Hematopoietic multipotent progenitor cell treated with erythropoietin and hydrocortisone succinate and interleukin-3 and kit ligand, for 8 days (in vitro differentiated cells): ENCODE measurements around the gene STAT5B.
"Not testable (repeated sequence)": the region's sequence is repeated elsewhere in the genome, so short reads cannot be mapped to it uniquely, and the experiment has no call there.

Source experiments
- DNase-seq: peaks from one replicate; pipeline ENCODE4 v3.0.0-alpha.2; 2015

Gene STAT5B

DNA sequence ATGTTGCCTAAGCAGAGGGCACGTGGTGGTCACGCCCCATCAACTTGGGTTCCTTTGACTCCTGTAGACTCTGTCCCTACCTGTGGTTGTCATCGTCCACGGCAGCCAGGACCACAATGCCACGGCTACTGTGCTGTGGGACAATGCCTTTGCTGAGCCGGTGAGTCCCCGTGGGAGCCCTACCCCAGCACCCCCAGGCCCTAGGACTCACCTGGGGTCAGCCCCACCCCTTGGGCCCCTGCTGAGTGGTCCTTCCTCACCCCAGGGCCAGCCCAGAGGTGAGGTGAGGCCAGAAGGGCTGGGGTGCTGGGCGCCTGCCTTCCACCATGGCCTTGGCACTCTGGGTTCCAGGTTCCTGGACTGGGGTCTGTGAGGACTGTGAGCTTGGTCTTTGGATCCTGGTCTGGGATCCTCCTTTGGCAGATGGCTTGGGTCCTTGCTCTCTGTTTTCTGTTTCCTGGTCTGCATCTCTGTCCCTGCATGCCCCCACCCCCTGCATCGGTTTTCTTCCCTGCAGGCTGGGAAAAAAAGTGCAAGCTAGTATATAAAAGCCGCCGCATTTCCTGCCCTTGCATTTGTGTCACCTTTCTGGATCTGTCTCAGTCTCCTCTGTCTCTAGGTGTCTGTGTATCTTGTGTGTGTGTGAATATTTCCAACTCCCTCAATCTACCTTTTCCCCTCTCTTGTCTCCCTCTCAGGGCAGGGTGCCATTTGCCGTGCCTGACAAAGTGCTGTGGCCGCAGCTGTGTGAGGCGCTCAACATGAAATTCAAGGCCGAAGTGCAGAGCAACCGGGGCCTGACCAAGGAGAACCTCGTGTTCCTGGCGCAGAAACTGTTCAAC lies 29.6 kb upstream of the STAT5B start:
- no peak for DNase-seq

DNA sequence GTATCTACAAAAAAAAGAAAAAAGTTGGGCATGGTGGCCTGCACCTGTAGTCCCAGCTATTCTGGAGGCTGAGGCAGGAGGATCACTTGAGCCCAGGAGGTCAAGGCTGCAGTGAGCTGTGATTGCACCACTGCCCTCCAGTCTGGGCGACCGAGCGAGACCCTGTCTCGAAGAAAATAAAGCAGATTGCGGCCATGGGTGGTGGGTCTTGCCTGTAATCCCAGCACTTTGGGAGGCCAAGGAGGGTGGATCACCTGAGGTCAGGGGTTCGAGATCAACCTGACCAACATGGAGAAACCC lies 28.8 kb upstream of the STAT5B start:
- not testable (repeated sequence) for DNase-seq

DNA sequence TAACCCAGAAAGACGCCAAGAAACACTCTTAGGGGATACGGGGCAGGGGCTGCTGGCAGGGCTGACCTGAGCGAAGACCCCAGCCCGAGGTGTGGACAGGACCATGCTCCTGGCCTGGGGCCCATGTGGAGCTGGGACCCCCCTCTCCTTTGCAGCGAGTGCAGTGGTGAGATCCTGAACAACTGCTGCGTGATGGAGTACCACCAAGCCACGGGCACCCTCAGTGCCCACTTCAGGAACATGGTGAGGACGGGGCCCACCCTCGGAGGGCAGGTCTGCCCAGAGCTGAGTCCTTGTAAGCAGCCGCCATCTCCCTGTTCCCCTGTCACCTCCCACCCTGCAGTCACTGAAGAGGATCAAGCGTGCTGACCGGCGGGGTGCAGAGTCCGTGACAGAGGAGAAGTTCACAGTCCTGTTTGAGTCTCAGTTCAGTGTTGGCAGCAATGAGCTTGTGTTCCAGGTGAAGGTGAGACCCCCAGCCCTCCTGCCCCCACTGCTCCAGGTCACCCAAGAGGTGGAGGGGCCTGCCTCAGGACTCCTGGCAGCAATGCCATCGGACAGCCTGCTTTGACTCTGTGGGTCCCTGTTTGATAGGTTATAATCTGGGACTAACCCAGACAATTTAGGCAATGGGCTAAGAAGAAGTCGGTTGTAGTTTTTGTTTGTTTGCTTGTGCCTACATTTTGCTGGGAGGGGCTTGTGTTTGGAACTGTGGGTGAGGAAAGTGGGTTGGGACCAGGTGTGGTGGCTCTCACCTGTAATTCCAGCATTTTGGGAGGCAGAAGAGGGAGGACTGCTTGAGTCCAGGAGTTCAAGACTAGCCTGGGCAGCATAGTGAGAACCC lies 28.2 kb upstream of the STAT5B start:
- no peak for DNase-seq

DNA sequence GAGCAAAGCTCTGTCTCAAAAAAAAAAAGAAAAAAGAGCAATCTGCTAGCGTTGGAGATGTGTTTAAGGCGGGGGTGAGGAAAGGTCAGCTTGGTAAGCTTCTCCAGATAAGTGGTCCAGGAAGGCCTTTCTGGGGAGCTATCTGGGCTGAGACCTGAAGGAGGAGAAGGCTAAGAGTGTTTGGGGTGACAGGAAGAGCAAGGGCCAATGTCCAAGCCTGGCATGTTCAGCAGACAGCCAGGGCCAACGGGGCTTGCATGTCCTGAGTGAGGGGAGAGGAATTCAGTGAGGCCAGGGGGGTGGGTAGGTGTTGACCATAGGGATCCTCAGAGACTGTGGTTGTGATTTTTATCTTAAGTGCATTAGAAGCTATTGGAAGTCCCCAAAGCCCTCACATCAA lies 27.5 kb upstream of the STAT5B start:
- DNase-seq = no peak

DNA sequence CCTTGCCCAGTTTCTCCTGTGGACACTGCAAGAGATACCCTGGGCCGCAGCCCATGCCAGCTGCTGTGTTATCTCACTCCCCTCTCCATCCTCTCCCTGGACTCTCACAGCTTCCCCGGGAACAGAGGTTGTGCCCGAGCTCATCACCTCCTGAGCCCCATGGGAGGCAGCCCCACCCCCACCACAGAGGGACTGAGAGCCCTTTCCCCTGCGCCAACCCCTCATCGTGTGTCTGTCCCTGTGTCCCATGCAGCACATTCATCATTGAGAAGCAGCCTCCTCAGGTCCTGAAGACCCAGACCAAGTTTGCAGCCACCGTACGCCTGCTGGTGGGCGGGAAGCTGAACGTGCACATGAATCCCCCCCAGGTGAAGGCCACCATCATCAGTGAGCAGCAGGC lies 24.8 kb upstream of the STAT5B start:
- no peak for DNase-seq

DNA sequence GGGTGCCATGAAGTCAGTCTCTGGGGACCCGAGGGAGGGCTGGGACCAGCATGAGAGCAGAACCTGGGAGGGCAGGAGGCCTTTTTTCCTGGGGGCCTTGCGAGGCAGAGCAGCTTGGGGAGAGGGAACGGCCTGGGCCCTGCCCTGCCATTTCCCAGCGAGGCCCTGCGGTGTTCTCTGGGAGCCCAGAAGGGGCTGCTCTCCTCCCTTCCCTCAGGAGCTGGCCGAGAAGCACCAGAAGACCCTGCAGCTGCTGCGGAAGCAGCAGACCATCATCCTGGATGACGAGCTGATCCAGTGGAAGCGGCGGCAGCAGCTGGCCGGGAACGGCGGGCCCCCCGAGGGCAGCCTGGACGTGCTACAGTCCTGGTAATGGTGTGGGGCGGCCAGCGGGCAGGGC lies 23.7 kb upstream of the STAT5B start:
- DNase-seq = not testable (repeated sequence)

DNA sequence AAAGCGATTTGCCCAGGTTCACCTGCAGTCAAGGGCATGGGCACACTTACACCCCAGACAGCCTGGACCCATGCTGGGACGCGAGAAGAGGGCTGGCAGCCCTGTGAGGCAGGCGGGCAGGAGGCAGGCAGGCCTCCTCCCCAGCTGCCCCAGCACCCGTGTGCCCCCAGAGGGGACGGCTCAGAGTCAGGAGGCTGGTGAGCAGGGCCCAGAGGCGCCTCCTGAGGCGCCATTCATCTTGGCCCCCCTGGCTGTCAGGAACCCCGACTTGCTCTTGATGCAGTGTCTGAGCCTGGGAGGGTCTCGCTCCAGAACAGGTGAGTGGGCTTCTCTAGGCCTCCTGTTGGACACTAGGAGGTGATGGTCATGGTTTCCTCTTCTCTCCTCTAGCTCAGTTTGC lies 23.2 kb upstream of the STAT5B start:
- DNase-seq = not testable (repeated sequence)

DNA sequence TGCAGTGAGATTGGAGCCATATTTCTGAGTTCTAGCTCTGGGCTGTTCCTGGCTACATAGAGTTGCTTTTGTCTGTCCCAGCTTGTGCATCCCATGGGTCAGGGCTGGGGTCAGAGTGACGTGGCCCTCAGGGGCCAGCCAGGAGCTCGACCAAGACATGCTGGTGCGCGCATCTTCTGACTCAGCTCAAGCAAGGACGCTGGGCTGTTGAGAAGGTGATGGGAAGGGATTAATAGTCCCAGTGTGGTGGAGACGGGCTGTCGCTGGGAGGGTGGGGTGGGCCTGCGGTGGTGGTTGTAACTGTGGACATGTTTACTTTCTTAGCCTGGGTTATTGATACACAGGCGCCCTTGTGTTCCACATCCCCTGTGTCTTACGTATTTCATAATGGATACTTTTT lies 21.6 kb upstream of the STAT5B start:
- not testable (repeated sequence) for DNase-seq

DNA sequence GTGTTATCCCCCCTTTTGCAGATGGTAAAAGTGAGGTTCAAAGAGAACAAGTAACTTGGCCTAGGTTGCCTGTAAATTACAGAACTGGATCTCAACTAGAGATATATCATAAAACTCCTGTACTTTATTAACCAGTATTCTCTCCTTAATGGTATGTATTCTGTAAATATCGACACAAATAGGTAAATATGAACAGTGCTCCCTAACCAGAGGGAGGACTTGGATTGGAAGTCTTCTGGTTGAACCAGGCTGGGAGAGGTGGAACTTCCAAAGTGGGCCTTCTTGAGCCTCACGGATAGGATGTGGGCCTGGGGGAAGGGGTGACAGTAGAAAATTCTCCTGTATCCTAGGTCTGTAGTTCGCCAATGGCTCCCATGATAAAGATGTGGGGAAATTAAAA lies 19.8 kb upstream of the STAT5B start:
- DNase-seq = no peak

DNA sequence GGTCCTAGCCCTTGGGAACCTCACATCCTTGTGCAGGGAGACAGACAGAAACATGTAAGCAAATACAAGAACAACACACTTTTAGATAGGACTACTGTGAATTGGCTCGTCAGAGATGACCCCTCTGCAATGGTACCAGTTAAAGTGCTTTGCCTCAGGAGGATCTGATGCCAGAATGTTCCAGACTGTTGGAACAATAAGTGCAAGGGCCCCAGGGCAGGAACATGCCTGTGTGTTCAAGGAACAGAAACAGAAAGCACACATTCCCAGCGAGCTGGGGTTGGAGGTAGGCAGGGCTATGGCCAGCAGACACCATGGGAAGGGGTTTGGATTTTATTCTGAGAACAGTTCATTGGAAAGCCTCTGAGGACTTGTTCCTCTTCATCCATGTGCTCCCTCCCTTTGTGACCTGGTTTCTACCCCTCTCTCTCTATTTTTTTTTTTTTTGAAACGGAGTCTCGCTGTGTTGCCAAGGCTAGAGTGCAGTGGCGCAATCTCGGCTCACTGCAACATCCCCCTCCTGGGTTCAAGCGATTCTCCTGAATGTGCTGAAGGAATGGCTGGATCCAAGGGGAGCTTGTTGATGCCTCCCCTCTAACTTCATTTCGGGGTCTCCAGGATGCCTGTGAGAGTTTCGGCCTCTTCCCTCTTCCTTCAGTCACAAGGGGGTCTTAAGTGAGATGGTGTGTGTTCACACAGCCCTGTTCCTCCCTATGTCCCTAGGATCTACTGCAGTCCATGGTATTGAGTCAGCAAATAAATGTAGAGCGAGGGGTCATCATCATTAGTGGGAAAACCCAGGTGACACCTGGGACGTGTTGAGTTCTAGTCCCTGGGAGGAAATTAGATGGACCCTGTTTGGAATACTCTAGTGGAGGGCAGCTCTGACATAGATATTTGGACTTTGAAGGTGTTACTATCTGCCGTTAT lies 18.5 kb upstream of the STAT5B start:
- DNase-seq = no peak

DNA sequence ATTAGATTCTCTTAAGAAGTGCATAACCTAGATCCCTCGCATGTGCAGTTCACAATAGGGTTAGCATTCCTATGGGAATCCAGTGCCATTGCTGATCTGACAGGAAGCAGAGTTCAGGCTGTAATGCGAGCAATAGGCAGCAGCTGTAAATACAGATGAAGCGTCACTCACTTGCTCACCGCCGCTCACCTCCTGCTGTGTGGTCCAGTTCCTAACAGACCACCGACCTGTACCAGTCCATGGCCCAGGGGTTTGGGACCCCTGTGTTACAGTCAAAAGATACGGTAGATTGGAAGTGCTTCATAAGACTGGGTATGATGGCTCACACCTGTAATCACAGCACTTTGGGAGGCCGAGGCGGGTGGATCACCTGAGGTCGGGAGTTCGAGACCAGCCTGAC lies 14.9 kb upstream of the STAT5B start:
- no peak for DNase-seq

DNA sequence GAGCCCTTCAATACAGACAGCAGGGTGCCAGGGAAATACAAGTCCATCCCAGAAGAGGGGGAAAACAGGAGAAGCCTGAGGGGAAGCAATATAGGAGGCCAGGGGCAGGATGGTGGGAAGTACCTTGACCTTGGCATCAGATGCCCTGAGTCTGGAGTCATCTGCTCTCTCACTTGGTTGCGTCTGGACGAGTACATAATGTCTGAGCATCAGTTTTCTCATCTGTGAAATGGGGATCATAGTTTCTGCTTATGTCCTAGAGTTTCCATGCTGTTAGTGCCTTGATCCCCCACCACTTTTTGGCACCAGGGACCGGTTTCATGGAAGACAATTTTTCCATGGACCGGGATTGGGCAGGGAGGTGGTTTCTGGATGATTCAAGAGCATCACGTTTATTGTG lies 14.4 kb upstream of the STAT5B start:
- no peak for DNase-seq

DNA sequence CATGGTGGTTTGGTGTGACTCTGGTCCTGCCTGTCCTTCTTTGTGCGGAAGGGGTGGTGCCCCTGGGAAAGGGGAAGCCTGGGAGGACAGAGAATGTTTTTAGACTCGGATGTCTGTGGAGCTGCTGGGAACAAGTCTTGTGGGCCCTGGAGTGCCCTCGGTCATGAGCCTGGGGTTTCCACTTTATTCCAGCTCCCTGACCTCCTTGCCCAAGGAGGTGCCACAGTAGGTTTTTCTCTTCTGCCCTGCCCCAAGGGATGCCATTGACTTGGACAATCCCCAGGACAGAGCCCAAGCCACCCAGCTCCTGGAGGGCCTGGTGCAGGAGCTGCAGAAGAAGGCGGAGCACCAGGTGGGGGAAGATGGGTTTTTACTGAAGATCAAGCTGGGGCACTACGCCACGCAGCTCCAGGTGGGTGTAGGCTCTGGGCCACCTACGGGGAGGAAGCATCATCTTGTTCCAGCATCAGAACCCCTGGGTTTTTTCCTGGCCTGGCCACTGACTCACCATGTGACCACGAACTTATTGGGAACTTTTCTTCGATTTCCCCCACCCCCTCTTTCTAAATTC lies 13.5 kb upstream of the STAT5B start:
- DNase-seq = peak; percentile 38

DNA sequence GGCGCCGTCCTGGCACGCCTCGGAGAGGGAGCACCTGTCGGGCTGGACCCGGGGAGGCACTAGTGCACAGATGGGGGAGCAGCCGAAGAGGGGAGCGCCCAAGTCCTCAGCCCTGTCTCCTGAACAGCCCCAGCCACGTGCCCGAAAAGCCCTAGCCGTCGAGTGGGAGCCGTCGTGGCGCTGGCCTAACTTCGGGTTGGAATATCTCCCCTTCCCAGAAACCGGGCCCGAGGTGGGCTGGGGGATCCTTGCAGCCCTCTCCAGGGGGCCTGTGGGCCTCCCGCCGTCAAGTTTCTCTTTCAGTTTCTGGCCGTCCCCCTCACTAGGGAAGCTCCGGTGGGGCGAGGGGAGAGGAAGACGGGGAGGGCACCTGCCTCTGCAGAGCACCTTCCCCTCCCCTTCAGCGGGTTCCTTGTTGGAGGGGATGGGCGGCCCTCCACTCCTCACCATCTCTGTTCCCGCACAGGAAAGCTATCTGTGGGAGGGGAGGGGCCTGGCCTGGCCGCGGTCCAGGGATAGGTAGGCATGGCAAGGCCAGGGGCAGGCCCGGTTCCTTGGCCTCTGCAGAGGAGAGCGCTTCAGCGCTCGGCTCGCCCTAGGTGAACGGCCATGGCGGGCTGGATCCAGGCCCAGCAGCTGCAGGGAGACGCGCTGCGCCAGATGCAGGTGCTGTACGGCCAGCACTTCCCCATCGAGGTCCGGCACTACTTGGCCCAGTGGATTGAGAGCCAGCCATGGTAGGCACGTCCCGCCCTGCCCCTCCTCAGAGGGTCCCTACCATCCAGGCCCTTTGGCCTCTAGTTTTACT lies 12.8 kb upstream of the STAT5B start:
- peak; percentile 84 for DNase-seq

DNA sequence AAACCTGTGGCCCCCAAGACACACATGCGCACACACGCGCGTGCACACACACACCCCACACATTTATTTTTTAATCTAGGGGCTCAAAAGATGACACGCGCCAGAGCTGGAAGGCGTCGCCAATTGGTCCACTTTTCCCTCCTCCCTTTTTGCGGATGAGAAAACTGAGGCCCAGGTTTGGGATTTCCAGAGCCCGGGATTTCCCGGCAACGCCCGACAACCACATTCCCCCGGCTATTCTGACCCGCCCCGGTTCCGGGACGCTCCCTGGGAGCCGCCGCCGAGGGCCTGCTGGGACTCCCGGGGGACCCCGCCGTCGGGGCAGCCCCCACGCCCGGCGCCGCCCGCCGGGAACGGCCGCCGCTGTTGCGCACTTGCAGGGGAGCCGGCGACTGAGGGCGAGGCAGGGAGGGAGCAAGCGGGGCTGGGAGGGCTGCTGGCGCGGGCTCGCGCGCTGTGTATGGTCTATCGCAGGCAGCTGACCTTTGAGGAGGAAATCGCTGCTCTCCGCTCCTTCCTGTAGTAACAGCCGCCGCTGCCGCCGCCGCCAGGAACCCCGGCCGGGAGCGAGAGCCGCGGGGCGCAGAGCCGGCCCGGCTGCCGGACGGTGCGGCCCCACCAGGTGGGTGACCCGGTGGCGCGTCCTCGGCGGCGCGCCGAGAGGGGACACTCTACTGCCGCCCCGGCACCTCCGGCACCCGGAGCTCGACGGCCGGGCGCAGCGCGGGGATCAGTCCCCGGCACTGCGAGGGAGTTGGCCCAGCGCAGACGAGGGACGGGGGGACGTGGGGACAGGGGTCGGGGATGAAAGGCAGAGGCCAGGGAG lies 12.0 kb upstream of the STAT5B start, which contains the start of gene STAT5A:
STAT5A (plus strand) TSS at position 522 of the 826 bp plus-strand sequence. CDS start 914 bp downstream, outside the sequence.
- peak; percentile 71 for DNase-seq

DNA sequence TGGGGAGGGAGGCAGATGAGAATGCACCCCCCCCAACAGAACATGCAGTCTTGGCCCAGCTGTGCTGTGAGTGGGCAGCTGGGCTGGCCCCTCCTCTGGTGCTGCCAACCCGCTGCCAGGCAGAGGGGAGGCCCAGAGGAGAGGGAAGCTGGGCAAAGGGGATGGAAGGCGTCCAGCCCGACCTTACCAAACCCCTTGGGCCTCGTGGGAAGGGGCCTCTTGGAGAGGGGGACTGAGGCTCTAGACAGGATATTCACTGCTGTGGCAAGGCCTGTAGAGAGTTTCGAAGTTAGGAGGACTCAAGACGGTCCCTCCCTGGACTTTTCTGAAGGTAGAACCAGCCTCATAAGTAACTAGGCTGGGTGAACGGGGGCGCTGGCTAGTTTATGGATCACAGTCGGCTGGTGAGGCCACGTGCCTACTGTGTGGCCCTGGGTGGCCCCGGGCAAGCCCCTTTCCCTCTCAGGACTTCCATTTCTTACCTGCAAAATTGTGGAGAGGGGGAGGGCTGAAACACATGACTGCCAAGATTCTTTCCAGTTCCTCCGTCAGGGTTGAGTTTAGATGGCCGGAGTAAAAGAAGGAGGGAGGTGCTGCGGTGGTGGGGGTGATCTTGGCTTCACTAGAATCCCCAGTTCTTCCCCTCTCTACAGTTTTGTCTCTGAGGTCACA lies 11.2 kb upstream of the STAT5B start:
- DNase-seq = peak; percentile 85

DNA sequence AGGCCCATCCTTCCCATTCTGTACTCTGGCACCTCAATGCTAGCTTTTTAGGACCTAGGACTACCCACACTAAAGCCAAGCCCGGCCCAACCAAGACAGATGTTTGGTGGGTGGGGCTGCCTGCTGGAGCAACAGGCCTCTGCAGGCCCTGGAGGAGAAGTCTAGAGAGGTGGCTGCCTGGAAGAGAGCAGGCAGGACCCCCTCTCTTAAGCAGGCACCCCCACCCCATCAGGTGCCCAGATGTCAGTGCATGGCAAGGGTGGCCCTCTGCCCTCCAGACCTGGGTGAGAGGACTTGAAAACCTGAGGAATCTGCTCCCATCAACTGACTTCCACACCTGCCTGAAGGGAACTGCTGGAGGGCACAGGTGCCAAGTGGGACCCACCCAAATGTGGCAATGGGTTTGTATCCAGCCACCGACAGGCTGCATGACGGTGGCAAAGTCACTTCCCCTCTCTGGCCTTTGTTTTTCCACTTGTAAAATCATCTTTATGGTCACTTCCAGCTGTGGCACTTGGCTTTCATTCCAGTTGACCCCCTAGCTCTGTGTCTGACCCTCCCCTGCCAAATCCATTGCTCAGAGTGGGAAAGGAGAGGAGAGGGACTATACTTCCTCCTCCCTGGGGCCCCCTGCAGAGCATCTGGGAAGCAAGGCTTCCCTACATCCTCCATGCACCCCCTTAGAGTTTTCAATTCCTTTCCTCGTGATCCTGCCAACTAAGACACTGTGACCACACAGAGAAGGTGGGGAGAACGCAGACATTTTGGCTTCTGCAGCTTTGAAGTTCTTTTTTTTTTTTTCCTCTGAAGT lies 10.4 kb upstream of the STAT5B start:
- DNase-seq = peak; percentile 86

DNA sequence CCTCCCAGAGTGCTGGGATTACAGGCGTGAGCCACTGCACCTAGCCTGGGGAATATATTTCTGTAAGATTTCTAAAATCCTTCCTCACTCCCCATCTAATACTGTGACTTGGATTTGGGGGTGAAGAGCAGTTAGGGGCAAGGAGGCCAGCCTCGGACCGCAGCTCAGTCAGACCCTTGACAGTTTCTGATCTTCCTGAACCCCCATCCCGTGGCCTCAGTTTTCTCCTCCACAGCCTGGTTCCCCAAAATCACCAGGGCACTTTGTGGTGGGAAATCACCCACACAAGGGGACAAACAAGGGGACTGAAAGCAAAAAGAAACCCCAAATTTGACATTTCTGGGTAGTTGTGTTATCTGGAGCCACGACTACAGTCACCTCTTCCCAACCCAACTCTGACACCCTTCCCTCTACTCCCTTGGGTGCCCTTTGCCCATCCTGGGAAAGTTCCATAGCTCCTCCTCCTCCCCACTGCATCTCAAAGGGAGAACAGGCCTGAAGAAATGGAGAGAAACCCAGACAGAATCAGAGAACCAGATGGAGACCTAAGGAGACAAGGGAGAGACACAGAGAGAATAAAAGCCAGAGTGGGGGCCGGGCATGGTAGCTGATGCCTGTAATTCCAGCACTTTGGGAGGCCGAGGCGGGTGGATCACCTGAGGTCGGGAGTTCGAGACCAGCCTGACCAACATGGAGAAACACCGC lies 9.3 kb upstream of the STAT5B start:
- DNase-seq = no peak

DNA sequence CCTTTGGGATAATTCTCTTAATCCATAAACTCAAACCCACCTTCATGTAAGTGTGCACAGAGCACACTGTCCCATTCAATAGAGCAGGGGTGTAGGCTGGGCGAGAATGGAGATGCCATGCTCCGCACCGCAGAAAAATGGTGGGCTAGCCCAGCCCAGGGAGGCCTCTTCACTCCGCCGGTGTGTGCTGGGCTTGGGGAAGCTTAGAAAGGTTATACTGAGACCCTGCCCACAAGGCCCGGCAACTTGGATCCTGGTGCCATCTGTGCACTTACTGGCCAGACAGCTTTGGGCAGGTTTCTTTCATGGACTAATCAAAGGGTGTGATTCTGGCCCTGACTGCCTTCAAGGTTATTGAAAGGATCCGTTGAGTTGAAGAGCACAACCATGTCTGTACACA lies 8.4 kb upstream of the STAT5B start:
- DNase-seq = no peak
